NCI-H2081 treated with DMSO at 0.1 percent for 48 hours (cell line): Measurements from ENCODE around the gene DTNB.
"Not testable (repeated sequence)": the region's sequence is repeated elsewhere in the genome, so short reads cannot be mapped to it uniquely, and the experiment has no call there.

Experiments
- DNase-seq: peaks from one replicate; lab custom pipeline; 2025; lab: John Stamatoyannopoulos, UW

DTNB gene

GRCh38 chr2:25673300-25674076 is at the start of gene DTNB:
Gene DTNB (minus strand): TSS chr2:25673577. CDS start chr2:25652660, 20,917 bp downstream.
- no peak for DNase-seq

DNA sequence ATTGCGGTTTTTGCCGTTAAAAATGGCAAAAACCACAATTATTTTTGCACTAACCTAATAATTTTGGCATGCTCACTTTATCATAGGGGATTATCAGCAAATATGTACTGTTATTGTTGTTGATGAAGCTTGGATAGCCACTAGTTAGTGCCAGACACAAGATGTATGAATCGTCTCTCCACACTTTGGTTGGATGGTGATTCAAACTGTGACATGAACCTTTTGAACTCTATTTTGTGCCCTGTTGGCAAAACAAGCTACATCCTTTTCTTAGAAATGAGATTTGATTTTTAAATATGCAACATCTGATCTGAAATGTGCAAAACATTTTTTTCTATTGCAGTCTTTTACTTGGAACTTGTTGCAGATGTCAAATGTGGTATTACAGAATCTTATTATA is 48.8 kb upstream of the DTNB start:
- no peak for DNase-seq

- DNase-seq = no peak
Measured at GRCh38 chr2:25720575-25720974, 47.2 kb upstream of the DTNB start.

- DNase-seq = no peak
Measured at GRCh38 chr2:25714740-25715139, 41.4 kb upstream of the DTNB start.

DNA sequence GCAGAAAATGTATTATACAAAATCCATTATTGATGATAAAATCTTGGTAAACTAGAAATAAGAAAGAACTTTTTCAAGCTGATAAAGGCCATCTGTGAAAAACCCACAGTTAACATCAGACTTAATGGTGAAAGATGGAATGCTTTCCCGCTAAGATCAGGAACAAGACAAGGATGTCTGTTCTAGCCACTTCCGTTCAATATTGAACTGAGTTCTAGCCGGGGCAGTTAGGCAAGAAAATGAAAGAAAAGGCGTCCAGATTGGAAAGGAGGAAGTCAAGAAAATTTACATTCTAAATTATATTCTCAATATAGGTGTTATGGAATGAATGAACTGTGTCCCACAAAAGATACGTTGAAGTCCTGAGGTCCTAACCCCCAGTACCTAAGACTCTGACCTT is 39.1 kb upstream of the DTNB start:
- DNase-seq = no peak

- DNase-seq = no peak
Measured at GRCh38 chr2:25711675-25712354, 38.4 kb upstream of the DTNB start.

DNA sequence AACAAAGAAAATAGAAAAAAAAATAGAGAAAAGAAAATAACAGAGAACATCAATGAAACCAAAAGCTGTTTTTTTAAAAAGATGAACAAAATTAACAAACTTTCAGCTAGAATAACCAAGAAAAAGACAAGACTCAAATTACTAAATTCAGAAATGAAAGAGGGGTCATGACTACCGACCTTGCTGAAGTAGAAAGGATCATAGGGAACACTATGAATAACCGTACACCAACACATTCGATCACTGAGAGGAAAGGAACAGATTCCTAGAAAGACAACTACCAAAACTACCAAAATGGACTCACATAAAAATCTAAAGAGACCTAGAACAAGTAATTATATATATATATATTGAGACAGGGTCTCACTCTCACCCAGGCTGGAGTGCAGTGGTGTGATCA is 37.4 kb upstream of the DTNB start:
- no peak for DNase-seq

DNA sequence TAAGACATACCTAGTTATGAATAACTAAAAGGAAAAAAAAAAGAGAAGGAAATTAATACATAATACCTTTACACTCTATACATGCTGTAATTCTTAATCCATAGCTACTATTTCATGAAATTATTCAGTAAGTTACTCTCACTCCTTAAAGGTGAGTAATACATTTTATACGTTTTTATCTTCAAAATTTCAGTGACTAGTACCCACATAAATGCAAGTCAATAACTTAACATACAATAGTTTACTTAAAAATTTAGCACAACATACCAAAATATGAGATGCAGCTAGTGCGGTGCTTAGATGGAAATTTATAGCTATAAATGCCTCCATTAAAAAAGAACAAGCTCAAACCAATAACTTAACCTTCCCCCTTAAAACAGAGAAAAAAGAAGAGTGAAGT is 36.0 kb upstream of the DTNB start:
- no peak for DNase-seq

GRCh38 chr2:25707927-25708590 is 34.7 kb upstream of the DTNB start:
- no peak for DNase-seq

DNA sequence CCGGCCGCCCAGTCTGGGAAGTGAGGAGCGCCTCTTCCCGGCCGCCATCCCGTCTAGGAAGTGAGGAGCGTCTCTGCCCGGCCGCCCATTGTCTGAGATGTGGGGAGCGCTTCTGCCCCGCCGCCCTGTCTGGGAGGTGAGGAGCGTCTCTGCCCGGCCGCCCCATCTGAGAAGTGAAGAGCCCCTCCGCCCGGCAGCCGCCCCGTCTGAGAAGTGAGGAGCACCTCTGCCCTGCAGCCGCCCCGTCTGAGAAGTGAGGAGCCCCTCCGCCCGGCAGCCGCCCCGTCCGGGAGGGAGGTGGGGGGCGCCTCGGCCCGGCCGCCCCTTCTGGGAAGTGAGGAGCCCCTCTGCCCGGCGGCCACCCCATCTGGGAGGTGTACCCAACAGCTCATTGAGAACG is 32.2 kb upstream of the DTNB start:
- DNase-seq = not testable (repeated sequence)

GRCh38 chr2:25701801-25702200 is 28.4 kb upstream of the DTNB start:
- DNase-seq = no peak

DNA sequence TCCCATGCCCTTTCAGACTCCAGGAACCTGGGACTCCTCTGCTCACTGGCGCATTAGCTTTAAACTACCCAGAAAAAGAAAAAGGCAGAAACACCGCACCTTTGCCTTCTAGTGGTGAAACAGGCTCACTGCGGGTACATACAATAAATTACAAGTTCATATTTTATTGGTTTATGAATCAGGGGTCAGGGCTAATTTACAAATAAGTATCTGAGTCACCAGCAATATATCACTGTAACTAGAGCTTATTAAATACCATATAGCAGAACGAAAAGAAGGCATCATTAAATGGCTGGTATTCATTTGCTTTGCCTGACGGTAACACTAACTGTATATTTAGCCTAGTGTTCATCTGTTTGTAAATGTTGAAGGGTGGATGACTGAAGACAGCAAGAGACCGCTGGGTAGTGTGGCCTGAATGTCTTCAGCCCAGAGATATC is 26.9 kb upstream of the DTNB start:
- DNase-seq = peak; percentile 48

- DNase-seq = no peak
Measured at GRCh38 chr2:25699216-25699615, 25.8 kb upstream of the DTNB start.

DNA sequence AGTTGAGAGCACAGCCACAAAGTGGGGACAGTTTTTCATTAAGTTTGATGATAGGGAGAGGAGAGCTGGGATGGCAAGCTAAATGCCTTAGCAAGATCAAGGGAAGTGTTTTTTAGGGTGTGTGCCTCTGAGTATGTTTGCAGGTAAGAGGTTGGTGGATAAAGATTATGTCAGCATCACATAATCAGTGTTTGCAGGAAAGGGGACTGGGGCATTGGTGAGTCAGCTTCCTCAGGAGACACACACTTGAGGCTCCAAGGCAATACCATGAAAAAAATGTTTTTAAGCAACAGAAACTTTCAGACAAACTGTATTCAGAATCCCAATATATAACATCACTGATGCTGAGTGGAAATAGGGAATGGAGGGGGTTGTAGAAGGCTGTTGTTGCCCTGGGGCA is 25.4 kb upstream of the DTNB start:
- DNase-seq = no peak

DNA sequence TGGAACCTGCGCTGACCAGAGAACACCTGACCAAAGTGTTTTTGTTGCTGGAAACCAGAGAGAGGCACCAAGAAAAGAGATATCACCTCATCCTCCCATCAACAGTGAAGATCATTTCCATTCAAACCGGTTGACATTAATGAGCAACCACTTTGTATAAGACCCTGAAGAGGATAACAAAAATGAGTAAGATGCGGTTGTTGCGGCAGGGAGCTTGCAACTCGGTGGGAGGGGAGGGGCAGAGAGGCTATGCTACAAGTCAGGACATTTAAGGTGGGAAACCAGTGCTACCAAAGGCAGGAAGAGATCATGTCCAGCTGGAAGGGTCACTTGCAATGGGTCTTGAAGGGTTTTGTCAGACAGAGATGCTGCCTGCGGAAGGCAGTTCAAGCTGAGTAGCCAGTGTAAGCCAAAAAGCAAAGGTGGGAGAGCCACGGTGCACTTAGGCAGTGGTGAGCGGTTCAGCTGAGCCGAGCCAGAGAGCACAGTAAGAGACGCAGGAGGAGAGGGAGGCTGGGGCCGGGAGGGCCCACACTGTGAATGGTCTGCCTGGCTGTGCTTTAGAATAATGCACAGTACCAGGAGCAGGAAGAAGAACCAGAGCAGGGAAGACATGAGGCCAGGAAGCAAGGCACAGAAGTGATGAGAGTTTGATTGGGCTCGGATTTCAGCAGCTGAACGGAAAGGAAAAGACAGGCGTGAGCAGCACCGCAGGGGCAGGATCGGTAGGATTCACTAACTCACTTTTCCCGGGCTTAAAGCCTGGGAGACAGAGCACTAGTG is 24.4 kb upstream of the DTNB start:
- DNase-seq = no peak

- DNase-seq = no peak
Measured at GRCh38 chr2:25692737-25693445, 19.5 kb upstream of the DTNB start.

GRCh38 chr2:25692143-25692542 is 18.8 kb upstream of the DTNB start:
- DNase-seq = no peak

GRCh38 chr2:25690058-25690457 is 16.7 kb upstream of the DTNB start:
- DNase-seq = no peak

DNA sequence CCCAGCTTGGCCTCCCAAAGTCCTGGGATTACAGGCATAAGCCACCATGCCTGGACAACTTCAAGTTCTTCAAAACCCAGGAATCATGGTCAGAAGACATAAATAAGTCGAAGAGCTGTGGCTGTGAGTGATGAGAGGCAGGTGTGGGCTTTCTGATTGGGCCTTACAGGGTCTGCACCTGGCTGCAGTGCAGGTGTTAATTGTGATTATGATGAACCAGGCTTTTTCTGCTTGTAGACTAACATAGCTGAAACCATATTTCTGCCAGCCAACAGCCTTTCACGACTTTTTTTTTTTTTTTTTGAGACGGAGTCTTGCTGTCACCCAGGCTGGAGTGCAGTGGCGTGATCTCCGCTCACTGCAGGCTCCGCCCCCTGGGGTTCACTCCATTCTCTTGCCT is 14.9 kb upstream of the DTNB start:
- no peak for DNase-seq

GRCh38 chr2:25685741-25686140 is 12.4 kb upstream of the DTNB start:
- no peak for DNase-seq

- no peak for DNase-seq
Measured at GRCh38 chr2:25684577-25685473, 11.4 kb upstream of the DTNB start.
